GM19452 (cell line): ENCODE data around the gene GRID1.
A peak's percentile ranks its signal among the peaks of the same experiment; 100 is the strongest.
"Not testable (repeated sequence)": the region's sequence is repeated elsewhere in the genome, so short reads cannot be mapped to it uniquely, and the experiment has no call there.

Experiments used
- ATAC-seq: cut with Tn5 transposase; IDR thresholded peaks from one replicate; pipeline ENCODE4 v1.9.1; 2021; ENCODE audit not compliant: unreplicated experiment

The GRID1 gene

GRCh38 chr10:86391986-86392722 lies 25.6 kb upstream of the GRID1 start:
- no peak for ATAC-seq

- ATAC-seq: no peak
Measured at GRCh38 chr10:86391236-86391840, 24.7 kb upstream of the GRID1 start.

GRCh38 chr10:86390337-86391120 lies 23.9 kb upstream of the GRID1 start:
- no peak for ATAC-seq

- ATAC-seq: peak; percentile 75
Measured at GRCh38 chr10:86389441-86390193, 23.0 kb upstream of the GRID1 start.

- ATAC-seq: not testable (repeated sequence)
Measured at GRCh38 chr10:86389109-86389440, 22.5 kb upstream of the GRID1 start.

- no peak for ATAC-seq
Measured at GRCh38 chr10:86388119-86388704, 21.6 kb upstream of the GRID1 start.

GRCh38 chr10:86387178-86387794 lies 20.7 kb upstream of the GRID1 start:
- no peak for ATAC-seq

- no peak for ATAC-seq
Measured at GRCh38 chr10:86385806-86386205, 19.2 kb upstream of the GRID1 start.

GRCh38 chr10:86377797-86378146 lies 11.2 kb upstream of the GRID1 start:
- no peak for ATAC-seq

GRCh38 chr10:86376852-86377796 lies 10.5 kb upstream of the GRID1 start:
- peak; percentile 97 for ATAC-seq

- no peak for ATAC-seq
Measured at GRCh38 chr10:86376403-86376802, 9.8 kb upstream of the GRID1 start.

- ATAC-seq: no peak
Measured at GRCh38 chr10:86375204-86375603, 8.6 kb upstream of the GRID1 start.

GRCh38 chr10:86374664-86375063 lies 8.1 kb upstream of the GRID1 start:
- ATAC-seq: no peak

GRCh38 chr10:86373828-86374227 lies 7.2 kb upstream of the GRID1 start:
- ATAC-seq: no peak

- ATAC-seq: no peak
Measured at GRCh38 chr10:86373251-86373650, 6.7 kb upstream of the GRID1 start.

- no peak for ATAC-seq
Measured at GRCh38 chr10:86372784-86373239, 6.2 kb upstream of the GRID1 start.

- ATAC-seq: no peak
Measured at GRCh38 chr10:86372119-86372783, 5.7 kb upstream of the GRID1 start.

- ATAC-seq: no peak
Measured at GRCh38 chr10:86371691-86372090, 5.1 kb upstream of the GRID1 start.

GRCh38 chr10:86371116-86371515 lies 4.5 kb upstream of the GRID1 start:
- ATAC-seq: no peak
